ENCODE data around the gene SPDEF.

SPDEF gene

DNA sequence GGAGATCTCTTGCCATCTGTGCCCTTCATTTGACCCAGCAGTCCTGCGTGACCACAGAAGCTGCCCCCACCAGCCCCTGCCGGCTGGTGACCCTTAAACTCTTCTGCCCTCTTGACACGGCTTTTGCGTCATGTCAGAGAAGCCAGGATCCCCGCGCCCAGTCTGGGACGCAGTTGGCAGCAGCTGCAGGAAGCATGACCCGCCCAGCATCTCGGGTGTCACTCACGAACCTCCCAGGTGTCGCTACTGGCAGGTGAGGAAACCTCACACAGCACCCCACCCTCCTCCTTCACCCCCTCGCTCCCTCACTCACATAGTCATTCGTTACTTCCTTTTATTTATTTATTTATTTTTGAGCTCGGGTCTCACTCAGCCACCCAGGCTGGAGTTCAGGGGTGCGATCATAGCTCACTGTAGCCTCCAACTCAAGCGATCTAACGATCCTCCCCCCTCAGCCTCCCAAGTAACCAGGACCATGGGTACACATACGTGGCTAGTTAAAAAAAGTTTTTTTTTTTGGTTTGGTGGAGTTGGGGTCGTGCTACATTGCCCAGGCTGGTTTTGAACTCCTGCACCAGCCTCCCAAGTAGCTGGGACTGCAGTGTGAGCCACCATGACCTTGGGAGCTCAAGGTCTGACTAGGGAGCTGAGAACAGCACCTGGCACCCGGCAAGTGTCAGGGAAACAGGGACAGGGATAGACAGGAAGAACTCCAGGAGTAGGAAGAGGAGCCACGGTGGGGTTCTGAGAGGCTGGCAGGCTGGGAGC lies 14.1 kb upstream of the SPDEF start:
- H3K4me3 ChIP-seq (ENCODE audit: low read depth in 1 of 2, low read length in 2 of 2) = no peak overlapping the region
- no peaks in the 10 kb centered on the region for H3K4me1 ChIP-seq (ENCODE audit: control insufficient read depth in 1 of 2, insufficient read depth in 2 of 2, low read length in 2 of 2)
- peaks cover 8% of the 10 kb centered on the region for H3K27me3 ChIP-seq (ENCODE audit: low read depth, low read length)
- no peaks in the 10 kb centered on the region for H3K36me3 ChIP-seq (ENCODE audit: control insufficient read depth in 1 of 2, insufficient read depth in 2 of 2, low read length in 2 of 2)
- no peaks in the 10 kb centered on the region for H3K9me3 ChIP-seq (ENCODE audit: control insufficient read depth in 1 of 2, low read length in 2 of 2)
- no peak overlapping the region for H3K27ac ChIP-seq (ENCODE audit: low read length)

- Histone ChIP-seq H3K4me3 (ENCODE audit: low read depth in 1 of 2, low read length in 2 of 2) (no peak overlapping the region), H3K9me3 (ENCODE audit: control insufficient read depth in 1 of 2, low read length in 2 of 2) (no peaks in the 10 kb centered on the region), H3K27me3 (ENCODE audit: low read depth, low read length) (peaks cover 8% of the 10 kb centered on the region), H3K27ac (ENCODE audit: low read length) (no peak overlapping the region), H3K4me1 (ENCODE audit: control insufficient read depth in 1 of 2, insufficient read depth in 2 of 2, low read length in 2 of 2) (no peaks in the 10 kb centered on the region), H3K36me3 (ENCODE audit: control insufficient read depth in 1 of 2, insufficient read depth in 2 of 2, low read length in 2 of 2) (no peaks in the 10 kb centered on the region)
These were observed 13.3 kb upstream of the SPDEF start for GRCh38 chr6:34569361-34569973.

DNA sequence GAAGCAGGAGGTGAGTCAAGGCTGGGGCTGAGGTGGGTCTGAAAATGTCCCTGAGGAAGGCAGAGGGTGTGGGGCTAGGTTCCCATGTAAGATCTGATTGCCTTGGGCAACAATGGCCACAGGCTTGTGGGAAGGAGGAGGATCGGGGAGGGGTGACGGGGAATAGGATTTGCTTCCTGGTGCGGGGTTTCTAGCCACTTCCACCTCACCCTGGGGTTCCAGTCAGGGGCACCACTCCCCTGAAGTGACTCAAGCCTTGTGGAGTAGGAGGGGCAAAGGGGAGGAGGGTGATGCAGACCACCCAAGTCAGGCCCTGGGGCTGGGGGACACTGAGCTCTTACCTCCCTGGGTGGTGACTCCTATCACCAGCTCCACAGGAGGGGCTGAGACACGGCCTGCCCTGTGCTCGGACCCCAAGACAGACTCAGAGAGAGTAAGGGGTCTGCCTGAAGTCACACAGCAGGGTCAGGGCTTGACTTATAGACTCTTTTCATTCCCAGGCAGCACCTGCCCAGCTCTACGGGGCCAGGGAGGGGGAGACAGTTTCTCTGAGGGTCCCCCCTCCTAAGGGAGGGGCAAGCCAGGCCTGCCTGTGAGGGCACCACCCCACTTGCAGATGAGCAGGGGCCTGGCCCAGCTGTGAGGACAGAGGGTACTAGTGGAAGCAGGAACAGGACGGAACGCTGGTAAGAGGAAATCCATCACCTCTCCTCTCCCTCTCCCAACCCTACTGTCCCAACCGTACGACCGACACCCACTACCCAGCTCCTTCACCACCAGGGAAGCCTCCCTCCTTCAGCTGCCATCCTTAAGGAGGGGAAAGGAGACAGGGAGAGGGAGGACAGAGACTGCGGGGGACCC lies 12.4 kb upstream of the SPDEF start:
- H3K9me3 ChIP-seq (ENCODE audit: control insufficient read depth in 1 of 2, low read length in 2 of 2) = no peaks in the 10 kb centered on the region
- H3K27ac ChIP-seq (ENCODE audit: low read length) = no peak overlapping the region
- no peaks in the 10 kb centered on the region for H3K36me3 ChIP-seq (ENCODE audit: control insufficient read depth in 1 of 2, insufficient read depth in 2 of 2, low read length in 2 of 2)
- peaks cover 8% of the 10 kb centered on the region for H3K27me3 ChIP-seq (ENCODE audit: low read depth, low read length)
- no peak overlapping the region for H3K4me3 ChIP-seq (ENCODE audit: low read depth in 1 of 2, low read length in 2 of 2)
- no peaks in the 10 kb centered on the region for H3K4me1 ChIP-seq (ENCODE audit: control insufficient read depth in 1 of 2, insufficient read depth in 2 of 2, low read length in 2 of 2)

- H3K4me1 ChIP-seq (ENCODE audit: control insufficient read depth in 1 of 2, insufficient read depth in 2 of 2, low read length in 2 of 2) = no peaks in the 10 kb centered on the region
- no peaks in the 10 kb centered on the region for H3K36me3 ChIP-seq (ENCODE audit: control insufficient read depth in 1 of 2, insufficient read depth in 2 of 2, low read length in 2 of 2)
- peaks cover 8% of the 10 kb centered on the region for H3K27me3 ChIP-seq (ENCODE audit: low read depth, low read length)
- H3K4me3 ChIP-seq (ENCODE audit: low read depth in 1 of 2, low read length in 2 of 2) = no peak overlapping the region
- no peak overlapping the region for H3K27ac ChIP-seq (ENCODE audit: low read length)
- no peaks in the 10 kb centered on the region for H3K9me3 ChIP-seq (ENCODE audit: control insufficient read depth in 1 of 2, low read length in 2 of 2)
These were observed 10.9 kb upstream of the SPDEF start for GRCh38 chr6:34566830-34567546.

- no peak overlapping the region for H3K4me3 ChIP-seq (ENCODE audit: low read depth in 1 of 2, low read length in 2 of 2)
- no peak overlapping the region for H3K27ac ChIP-seq (ENCODE audit: low read length)
- no peaks in the 10 kb centered on the region for H3K4me1 ChIP-seq (ENCODE audit: control insufficient read depth in 1 of 2, insufficient read depth in 2 of 2, low read length in 2 of 2)
- no peaks in the 10 kb centered on the region for H3K9me3 ChIP-seq (ENCODE audit: control insufficient read depth in 1 of 2, low read length in 2 of 2)
- H3K36me3 ChIP-seq (ENCODE audit: control insufficient read depth in 1 of 2, insufficient read depth in 2 of 2, low read length in 2 of 2) = no peaks in the 10 kb centered on the region
- H3K27me3 ChIP-seq (ENCODE audit: low read depth, low read length) = peaks cover 8% of the 10 kb centered on the region
These were observed 9.6 kb upstream of the SPDEF start for GRCh38 chr6:34565722-34566137.

DNA sequence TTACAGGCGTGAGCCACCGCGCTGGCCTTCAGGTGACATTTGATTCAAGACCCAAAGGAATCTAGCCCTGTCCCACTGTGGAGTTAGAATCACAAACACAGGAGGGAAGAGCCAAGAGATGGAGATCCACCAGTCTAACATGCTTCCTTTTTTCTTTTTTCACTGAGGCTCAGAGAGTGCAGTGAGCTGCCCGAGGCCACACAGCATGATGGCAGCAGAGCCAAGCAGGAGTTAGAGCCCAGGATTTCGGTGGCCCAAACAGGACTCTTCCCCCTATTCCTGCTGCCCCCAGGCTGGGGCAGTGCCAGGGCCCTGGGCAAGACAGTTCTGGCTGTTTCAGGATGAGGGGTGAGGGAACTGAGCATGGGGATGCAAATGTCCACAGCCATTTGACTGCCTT lies 8.1 kb upstream of the SPDEF start:
- no peak overlapping the region for H3K4me3 ChIP-seq (ENCODE audit: low read depth in 1 of 2, low read length in 2 of 2)
- H3K27ac ChIP-seq (ENCODE audit: low read length) = no peak overlapping the region
- H3K27me3 ChIP-seq (ENCODE audit: low read depth, low read length) = peaks cover 8% of the 10 kb centered on the region
- H3K9me3 ChIP-seq (ENCODE audit: control insufficient read depth in 1 of 2, low read length in 2 of 2) = no peaks in the 10 kb centered on the region
- no peaks in the 10 kb centered on the region for H3K36me3 ChIP-seq (ENCODE audit: control insufficient read depth in 1 of 2, insufficient read depth in 2 of 2, low read length in 2 of 2)
- H3K4me1 ChIP-seq (ENCODE audit: control insufficient read depth in 1 of 2, insufficient read depth in 2 of 2, low read length in 2 of 2) = no peaks in the 10 kb centered on the region

DNA sequence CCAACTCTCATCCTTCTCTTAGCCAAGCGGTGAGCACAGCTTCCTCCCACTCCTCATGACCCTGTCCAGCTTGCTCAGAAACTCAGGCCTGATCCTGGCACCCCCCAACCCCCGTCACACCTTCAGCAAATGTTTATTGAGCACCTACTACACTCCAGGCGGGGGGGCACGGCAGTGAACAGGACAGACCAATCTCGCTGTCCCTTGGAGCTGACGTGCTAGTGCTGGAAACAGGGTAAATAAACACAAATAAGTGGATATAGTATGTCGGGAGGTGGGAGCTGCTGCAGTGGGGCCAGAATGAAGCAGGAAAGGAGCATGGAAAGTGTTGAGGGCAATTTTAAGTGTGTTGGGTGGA lies 7.4 kb upstream of the SPDEF start:
- peaks cover 8% of the 10 kb centered on the region for H3K27me3 ChIP-seq (ENCODE audit: low read depth, low read length)
- H3K36me3 ChIP-seq (ENCODE audit: control insufficient read depth in 1 of 2, insufficient read depth in 2 of 2, low read length in 2 of 2) = no peaks in the 10 kb centered on the region
- H3K9me3 ChIP-seq (ENCODE audit: control insufficient read depth in 1 of 2, low read length in 2 of 2) = peaks cover 0 to 5% of the 10 kb centered on the region in 2 donors
- H3K4me1 ChIP-seq (ENCODE audit: control insufficient read depth in 1 of 2, insufficient read depth in 2 of 2, low read length in 2 of 2) = no peaks in the 10 kb centered on the region
- no peak overlapping the region for H3K4me3 ChIP-seq (ENCODE audit: low read depth in 1 of 2, low read length in 2 of 2)
- no peak overlapping the region for H3K27ac ChIP-seq (ENCODE audit: low read length)

GRCh38 chr6:34562861-34563512 lies 6.9 kb upstream of the SPDEF start:
- Histone ChIP-seq H3K27me3 (ENCODE audit: low read depth, low read length) (peaks cover 8% of the 10 kb centered on the region), H3K4me1 (ENCODE audit: control insufficient read depth in 1 of 2, insufficient read depth in 2 of 2, low read length in 2 of 2) (no peaks in the 10 kb centered on the region), H3K4me3 (ENCODE audit: low read depth in 1 of 2, low read length in 2 of 2) (no peak overlapping the region), H3K27ac (ENCODE audit: low read length) (no peak overlapping the region), H3K36me3 (ENCODE audit: control insufficient read depth in 1 of 2, insufficient read depth in 2 of 2, low read length in 2 of 2) (no peaks in the 10 kb centered on the region), H3K9me3 (ENCODE audit: control insufficient read depth in 1 of 2, low read length in 2 of 2) (peaks cover 0 to 9% of the 10 kb centered on the region in 2 donors)

GRCh38 chr6:34562350-34562749 lies 6.2 kb upstream of the SPDEF start:
- no peaks in the 10 kb centered on the region for H3K4me1 ChIP-seq (ENCODE audit: control insufficient read depth in 1 of 2, insufficient read depth in 2 of 2, low read length in 2 of 2)
- peaks cover 0 to 9% of the 10 kb centered on the region in 2 donors for H3K9me3 ChIP-seq (ENCODE audit: control insufficient read depth in 1 of 2, low read length in 2 of 2)
- H3K27me3 ChIP-seq (ENCODE audit: low read depth, low read length) = peaks cover 6% of the 10 kb centered on the region
- H3K27ac ChIP-seq (ENCODE audit: low read length) = no peak overlapping the region
- no peaks in the 10 kb centered on the region for H3K36me3 ChIP-seq (ENCODE audit: control insufficient read depth in 1 of 2, insufficient read depth in 2 of 2, low read length in 2 of 2)
- no peak overlapping the region for H3K4me3 ChIP-seq (ENCODE audit: low read depth in 1 of 2, low read length in 2 of 2)

GRCh38 chr6:34561227-34561530 lies 5.0 kb upstream of the SPDEF start:
- Histone ChIP-seq H3K36me3 (ENCODE audit: control insufficient read depth in 1 of 2, insufficient read depth in 2 of 2, low read length in 2 of 2) (no peaks in the 10 kb centered on the region), H3K4me1 (ENCODE audit: control insufficient read depth in 1 of 2, insufficient read depth in 2 of 2, low read length in 2 of 2) (no peaks in the 10 kb centered on the region), H3K9me3 (ENCODE audit: control insufficient read depth in 1 of 2, low read length in 2 of 2) (peaks cover 0 to 9% of the 10 kb centered on the region in 2 donors), H3K4me3 (ENCODE audit: low read depth in 1 of 2, low read length in 2 of 2) (no peak overlapping the region), H3K27ac (ENCODE audit: low read length) (no peak overlapping the region), H3K27me3 (ENCODE audit: low read depth, low read length) (no peaks in the 10 kb centered on the region)
